SK-N-MC (cell line): ENCODE measurements around the gene GNE.

ENCODE experiments used
- EZH2 ChIP-seq: fragments of 200-600 bp; sonication (generic); IDR thresholded peaks from one replicate; pipeline ENCODE4 v1.6.1; 2017; ENCODE audit warnings: antibody characterized with exemption
- POLR2AphosphoS5 ChIP-seq: IDR thresholded peaks from 2 replicates; pipeline ENCODE4 v1.6.1; 2012; ENCODE audit warnings: mild to moderate bottlenecking, low read depth, low read length, borderline replicate concordance

DNA sequence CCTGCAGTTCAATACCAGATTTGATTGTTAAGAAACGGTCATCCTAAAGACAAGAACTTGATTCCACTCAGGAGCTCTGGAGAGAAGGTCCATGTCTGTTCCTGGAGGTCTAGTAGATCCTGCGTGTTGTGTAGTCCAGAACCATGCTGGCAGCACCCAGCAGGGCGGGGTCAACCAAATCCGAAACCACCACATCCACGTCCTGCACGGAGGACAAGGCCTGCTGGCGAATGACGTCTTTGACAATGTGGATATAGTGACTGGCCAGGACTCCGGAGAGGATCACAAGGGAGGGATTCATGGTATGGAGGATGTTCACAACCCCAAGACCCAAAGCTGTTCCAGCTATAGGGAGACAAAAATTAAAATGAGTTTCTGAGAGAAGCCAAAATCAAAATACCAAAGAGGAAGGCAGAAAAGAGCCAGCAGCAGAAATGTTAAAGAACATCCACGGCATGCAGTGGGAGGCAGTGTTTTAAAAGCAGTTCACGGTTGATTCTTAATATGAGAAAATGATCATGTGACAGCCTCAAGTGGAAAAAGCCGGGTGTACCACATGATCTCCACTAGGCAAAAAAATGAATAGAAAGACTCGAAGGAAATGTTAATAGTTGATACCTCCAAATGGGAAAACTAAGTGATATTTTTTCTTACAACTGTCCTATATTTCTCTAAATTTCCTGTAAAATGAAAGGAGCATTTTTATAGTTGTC is 40.8 kb downstream of the GNE start:
- TF ChIP-seq EZH2 (no peak), POLR2AphosphoS5 (no peak)
